ENCODE results near the gene VAMP4. TPM values are rescaled to one million over a fixed set of nuclear protein-coding genes. Genes with fewer than 3 reads are reported as not detected.
A peak's percentile ranks its signal among the peaks of the same experiment; 100 is the strongest.

Gene VAMP4
- total and polyA plus RNA-seq, 4 donors, result 9.7 to 37.9 (median 25.1) TPM

GRCh38 chr1:171781176-171781875, 39.5 kb upstream of the VAMP4 start, which contains the start of gene METTL13:
METTL13 (plus strand) TSS chr1:171781660; CDS start chr1:171781968, 308 bp downstream.
- Histone ChIP-seq H3K4me3 (ENCODE audit: low read depth, low read length) (peak within 1 kb of the TSS; percentile 86), H3K27me3 (ENCODE audit: control insufficient read depth, insufficient read depth, low read length) (no peaks in the 10 kb centered on the region), H3K27ac (ENCODE audit: low read depth, low read length) (peak within 1 kb of the TSS; percentile 95), H3K4me1 (ENCODE audit: control insufficient read depth, insufficient read depth, low read length) (peaks cover 19% of the 10 kb centered on the region), H3K9me3 (ENCODE audit: control insufficient read depth, insufficient read depth, low read length) (no peaks in the 10 kb centered on the region), H3K36me3 (ENCODE audit: control insufficient read depth, insufficient read depth, low read length) (peaks cover 20% of the 10 kb centered on the region)
- DNase-seq (ENCODE audit: low read depth in 4 of 6, low spot score in 6 of 6), result peak; percentile 93 to 100 (median 98)
- 0% methylated on average over 57 of the region's 57 CpGs for WGBS (ENCODE audit: insufficient coverage)

GRCh38 chr1:171780583-171781175, 38.8 kb upstream of the VAMP4 start:
- Histone ChIP-seq H3K9me3 (ENCODE audit: control insufficient read depth, insufficient read depth, low read length) (no peaks in the 10 kb centered on the region), H3K4me1 (ENCODE audit: control insufficient read depth, insufficient read depth, low read length) (peaks cover 19% of the 10 kb centered on the region), H3K27ac (ENCODE audit: low read depth, low read length) (peak overlapping the region; percentile 95), H3K36me3 (ENCODE audit: control insufficient read depth, insufficient read depth, low read length) (peaks cover 13% of the 10 kb centered on the region), H3K4me3 (ENCODE audit: low read depth, low read length) (peak overlapping the region; percentile 86), H3K27me3 (ENCODE audit: control insufficient read depth, insufficient read depth, low read length) (no peaks in the 10 kb centered on the region)
- DNase-seq (ENCODE audit: low read depth in 4 of 6, low spot score in 6 of 6), result no peak
- WGBS (ENCODE audit: insufficient coverage), result 33% methylated on average over 3 of the region's 11 CpGs

GRCh38 chr1:171772312-171772711, 30.4 kb upstream of the VAMP4 start:
- 100% methylated on average over 1 of the region's 2 CpGs for WGBS (ENCODE audit: insufficient coverage)

GRCh38 chr1:171769754-171770153, 27.9 kb upstream of the VAMP4 start:
- no peaks in the 10 kb centered on the region for H3K36me3 ChIP-seq (ENCODE audit: control insufficient read depth, insufficient read depth, low read length)
- WGBS (ENCODE audit: insufficient coverage), result no CpG with 5 or more reads among the region's 1 CpG
- peak in 1 of 6 donors; percentile 28 for DNase-seq (ENCODE audit: low read depth in 4 of 6, low spot score in 6 of 6)
- no peak overlapping the region for H3K4me3 ChIP-seq (ENCODE audit: low read depth, low read length)
- H3K9me3 ChIP-seq (ENCODE audit: control insufficient read depth, insufficient read depth, low read length), result no peaks in the 10 kb centered on the region
- no peaks in the 10 kb centered on the region for H3K27me3 ChIP-seq (ENCODE audit: control insufficient read depth, insufficient read depth, low read length)
- H3K4me1 ChIP-seq (ENCODE audit: control insufficient read depth, insufficient read depth, low read length), result no peaks in the 10 kb centered on the region
- no peak overlapping the region for H3K27ac ChIP-seq (ENCODE audit: low read depth, low read length)

More at GRCh38 chr1:171772312-171772711, 30.4 kb upstream of the VAMP4 start:
- Histone ChIP-seq H3K9me3 (ENCODE audit: control insufficient read depth, insufficient read depth, low read length) (no peaks in the 10 kb centered on the region), H3K27me3 (ENCODE audit: control insufficient read depth, insufficient read depth, low read length) (no peaks in the 10 kb centered on the region), H3K36me3 (ENCODE audit: control insufficient read depth, insufficient read depth, low read length) (no peaks in the 10 kb centered on the region), H3K27ac (ENCODE audit: low read depth, low read length) (no peak overlapping the region), H3K4me1 (ENCODE audit: control insufficient read depth, insufficient read depth, low read length) (no peaks in the 10 kb centered on the region), H3K4me3 (ENCODE audit: low read depth, low read length) (no peak overlapping the region)
- no peak for DNase-seq (ENCODE audit: low read depth in 4 of 6, low spot score in 6 of 6)

GRCh38 chr1:171769171-171769570, 27.3 kb upstream of the VAMP4 start:
- no peaks in the 10 kb centered on the region for H3K4me1 ChIP-seq (ENCODE audit: control insufficient read depth, insufficient read depth, low read length)
- no peak overlapping the region for H3K27ac ChIP-seq (ENCODE audit: low read depth, low read length)
- H3K36me3 ChIP-seq (ENCODE audit: control insufficient read depth, insufficient read depth, low read length), result no peaks in the 10 kb centered on the region
- no peaks in the 10 kb centered on the region for H3K9me3 ChIP-seq (ENCODE audit: control insufficient read depth, insufficient read depth, low read length)
- peak in 2 of 6 donors; percentile 46 to 85 for DNase-seq (ENCODE audit: low read depth in 4 of 6, low spot score in 6 of 6)
- no peak overlapping the region for H3K4me3 ChIP-seq (ENCODE audit: low read depth, low read length)
- H3K27me3 ChIP-seq (ENCODE audit: control insufficient read depth, insufficient read depth, low read length), result no peaks in the 10 kb centered on the region
- no CpG with 5 or more reads among the region's 3 CpGs for WGBS (ENCODE audit: insufficient coverage)

DNA sequence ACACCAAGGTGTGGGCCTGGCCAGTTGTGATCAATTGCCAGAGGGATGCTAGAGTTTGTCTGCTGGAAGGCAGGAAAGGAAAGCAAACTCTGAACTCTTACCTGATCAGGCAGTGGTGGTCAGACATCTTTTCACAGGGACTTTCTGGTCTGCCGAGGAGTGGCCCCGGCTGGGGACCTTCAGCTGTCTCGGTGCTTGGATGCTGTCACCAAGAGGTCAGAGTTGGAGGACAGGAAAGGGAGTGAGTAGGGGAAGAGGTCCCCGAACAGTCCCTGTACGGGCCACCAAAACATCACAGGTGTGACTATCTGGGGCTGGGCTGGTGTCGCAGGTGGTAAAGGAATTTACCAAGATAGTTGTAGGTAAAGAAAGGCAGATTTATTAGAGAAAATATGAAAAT, 21.9 kb upstream of the VAMP4 start:
- Histone ChIP-seq H3K27ac (ENCODE audit: low read depth, low read length) (no peak overlapping the region), H3K36me3 (ENCODE audit: control insufficient read depth, insufficient read depth, low read length) (no peaks in the 10 kb centered on the region), H3K4me1 (ENCODE audit: control insufficient read depth, insufficient read depth, low read length) (no peaks in the 10 kb centered on the region), H3K9me3 (ENCODE audit: control insufficient read depth, insufficient read depth, low read length) (no peaks in the 10 kb centered on the region), H3K4me3 (ENCODE audit: low read depth, low read length) (no peak overlapping the region), H3K27me3 (ENCODE audit: control insufficient read depth, insufficient read depth, low read length) (no peaks in the 10 kb centered on the region)
- DNase-seq (ENCODE audit: low read depth in 4 of 6, low spot score in 6 of 6), result no peak
- WGBS (ENCODE audit: insufficient coverage), result 84% methylated on average over 6 of the region's 6 CpGs

DNA sequence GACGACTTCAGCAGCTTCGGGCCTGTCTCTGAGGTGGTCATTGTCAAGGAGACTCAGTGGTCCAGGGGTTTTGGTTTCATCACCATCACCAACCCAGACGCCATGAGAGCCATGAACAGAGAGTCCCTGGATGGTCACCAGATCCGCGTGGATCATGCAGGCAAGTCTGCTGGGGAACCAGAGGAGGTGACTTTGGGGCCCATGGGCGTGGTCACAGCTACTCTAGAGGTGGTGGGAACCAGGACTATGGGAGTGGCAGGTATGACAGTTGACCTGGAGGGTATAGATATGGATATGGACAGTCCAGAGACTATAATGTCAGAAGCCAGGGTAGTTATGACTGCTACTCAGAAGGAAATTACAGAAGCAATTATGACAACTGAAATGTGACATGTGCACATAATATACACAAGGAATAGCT, 20.3 kb upstream of the VAMP4 start:
- Histone ChIP-seq H3K27me3 (ENCODE audit: control insufficient read depth, insufficient read depth, low read length) (no peaks in the 10 kb centered on the region), H3K27ac (ENCODE audit: low read depth, low read length) (no peak overlapping the region), H3K4me1 (ENCODE audit: control insufficient read depth, insufficient read depth, low read length) (no peaks in the 10 kb centered on the region), H3K36me3 (ENCODE audit: control insufficient read depth, insufficient read depth, low read length) (no peaks in the 10 kb centered on the region), H3K9me3 (ENCODE audit: control insufficient read depth, insufficient read depth, low read length) (no peaks in the 10 kb centered on the region), H3K4me3 (ENCODE audit: low read depth, low read length) (no peak overlapping the region)
- no peak for DNase-seq (ENCODE audit: low read depth in 4 of 6, low spot score in 6 of 6)
- WGBS (ENCODE audit: insufficient coverage), result 91% methylated on average over 5 of the region's 6 CpGs

- Histone ChIP-seq H3K27me3 (ENCODE audit: control insufficient read depth, insufficient read depth, low read length) (no peaks in the 10 kb centered on the region), H3K9me3 (ENCODE audit: control insufficient read depth, insufficient read depth, low read length) (no peaks in the 10 kb centered on the region), H3K4me3 (ENCODE audit: low read depth, low read length) (no peak overlapping the region), H3K36me3 (ENCODE audit: control insufficient read depth, insufficient read depth, low read length) (no peaks in the 10 kb centered on the region), H3K4me1 (ENCODE audit: control insufficient read depth, insufficient read depth, low read length) (no peaks in the 10 kb centered on the region), H3K27ac (ENCODE audit: low read depth, low read length) (no peak overlapping the region)
- no peak for DNase-seq (ENCODE audit: low read depth in 4 of 6, low spot score in 6 of 6)
Measured at GRCh38 chr1:171758011-171758410, 16.1 kb upstream of the VAMP4 start.

DNA sequence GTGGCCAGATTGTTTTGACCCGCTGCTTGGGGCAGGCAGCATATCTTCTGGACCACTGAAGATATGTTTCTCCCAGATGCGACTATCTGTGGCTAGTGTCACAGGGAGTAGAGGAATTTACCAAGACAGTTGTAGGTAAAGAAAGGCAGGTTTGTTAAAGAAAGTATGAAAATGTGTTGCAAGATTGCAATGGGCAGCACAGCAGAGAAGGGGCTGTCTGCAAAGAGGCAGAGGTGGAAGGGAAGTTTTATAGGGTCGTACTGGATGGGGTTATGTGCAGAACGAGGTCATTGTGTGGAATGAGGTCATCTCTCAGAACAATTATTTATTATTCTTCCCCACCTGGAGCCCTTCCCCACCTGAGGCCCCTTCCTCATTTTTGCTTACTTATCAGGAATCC, 15.0 kb upstream of the VAMP4 start:
- H3K4me1 ChIP-seq (ENCODE audit: control insufficient read depth, insufficient read depth, low read length), result no peaks in the 10 kb centered on the region
- H3K36me3 ChIP-seq (ENCODE audit: control insufficient read depth, insufficient read depth, low read length), result no peaks in the 10 kb centered on the region
- no peak overlapping the region for H3K27ac ChIP-seq (ENCODE audit: low read depth, low read length)
- DNase-seq (ENCODE audit: low read depth in 4 of 6, low spot score in 6 of 6), result no peak
- H3K4me3 ChIP-seq (ENCODE audit: low read depth, low read length), result no peak overlapping the region
- WGBS (ENCODE audit: insufficient coverage), result 95% methylated on average over 2 of the region's 4 CpGs
- no peaks in the 10 kb centered on the region for H3K27me3 ChIP-seq (ENCODE audit: control insufficient read depth, insufficient read depth, low read length)
- no peaks in the 10 kb centered on the region for H3K9me3 ChIP-seq (ENCODE audit: control insufficient read depth, insufficient read depth, low read length)

- Histone ChIP-seq H3K36me3 (ENCODE audit: control insufficient read depth, insufficient read depth, low read length) (no peaks in the 10 kb centered on the region), H3K9me3 (ENCODE audit: control insufficient read depth, insufficient read depth, low read length) (no peaks in the 10 kb centered on the region), H3K27ac (ENCODE audit: low read depth, low read length) (no peak overlapping the region), H3K4me1 (ENCODE audit: control insufficient read depth, insufficient read depth, low read length) (no peaks in the 10 kb centered on the region), H3K4me3 (ENCODE audit: low read depth, low read length) (no peak overlapping the region), H3K27me3 (ENCODE audit: control insufficient read depth, insufficient read depth, low read length) (no peaks in the 10 kb centered on the region)
- DNase-seq (ENCODE audit: low read depth in 4 of 6, low spot score in 6 of 6), result no peak
- no CpG with 5 or more reads among the region's 1 CpG for WGBS (ENCODE audit: insufficient coverage)
Measured at GRCh38 chr1:171754971-171755370, 13.1 kb upstream of the VAMP4 start.
